Measurements from ENCODE around the gene WAPL. TPM values are rescaled to one million over a fixed set of nuclear protein-coding genes. Genes with fewer than 3 reads are reported as not detected.
A peak's percentile ranks its signal among the peaks of the same experiment; 100 is the strongest.

Gene WAPL
- total and polyA plus RNA-seq, 2 of the 4 experiments (the other 2 are of a cell fraction): 11.5 to 31.7 TPM

DNA sequence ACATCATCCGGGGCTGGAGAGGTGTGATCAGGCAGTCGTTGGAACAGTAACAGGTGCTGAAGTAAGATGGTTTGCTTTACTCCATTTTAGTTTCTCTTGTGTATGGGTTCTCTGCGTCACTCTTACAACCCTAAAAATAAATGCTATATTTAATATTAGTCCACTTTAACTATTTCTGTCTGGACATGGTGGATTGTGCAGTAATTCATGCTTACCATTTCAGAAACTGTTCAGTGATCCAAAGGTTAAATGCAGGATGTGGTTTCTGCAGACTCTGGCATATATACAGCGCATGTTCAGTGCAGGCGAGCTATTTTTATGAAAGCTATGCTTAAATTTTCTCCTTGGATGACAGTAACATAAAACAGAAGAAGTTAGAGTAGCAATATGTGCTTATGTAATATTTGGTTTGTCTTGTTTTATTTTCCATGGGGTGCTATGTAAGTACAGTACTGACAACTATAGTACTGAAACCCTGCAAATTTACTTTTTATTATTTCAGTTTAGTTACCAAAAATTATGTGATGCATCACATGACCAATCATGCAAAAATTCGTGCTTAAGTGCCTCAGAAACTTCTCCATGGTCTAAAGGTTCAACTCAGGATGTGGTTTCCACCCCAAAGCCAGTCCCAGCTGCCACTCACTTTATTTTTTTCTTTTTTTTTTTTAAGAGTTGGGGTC is 108.4 kb downstream of the WAPL start:
- Histone ChIP-seq H3K14ac (replicated peaks; ENCODE audit: low read depth, low read length) (no peak overlapping the region), H4K5ac (ENCODE audit: low read depth, low read length) (no peak overlapping the region), H2AK9ac (replicated peaks; ENCODE audit: low read depth, low read length, poor library complexity) (no peak overlapping the region), H3K79me1 (ENCODE audit: low read depth in 1 of 2, low read length in 2 of 2) (no peaks in the 10 kb centered on the region), H2BK20ac (ENCODE audit: low read depth, low read length) (peak overlapping the region; percentile 74; the same call in 1 of the 2 replicates), H3K18ac (ENCODE audit: low read depth, low read length) (no peak overlapping the region), H2BK5ac (ENCODE audit: low read depth, low read length, poor library complexity, severe bottlenecking) (peak overlapping the region; percentile 7), H3K4me2 (ENCODE audit: low read depth, low read length) (peak overlapping the region; percentile 0; the same call in 1 of the 2 replicates), H3K4me1 (ENCODE audit: control insufficient read depth, insufficient read depth, low read length) (peaks cover 7% of the 10 kb centered on the region), H3K27me3 (ENCODE audit: control insufficient read depth, insufficient read depth, low read length) (no peaks in the 10 kb centered on the region), H4K8ac (ENCODE audit: low read depth in 2 of 2, low read length in 2 of 2) (no peak overlapping the region), H3K36me3 (ENCODE audit: control insufficient read depth, insufficient read depth, low read length) (no peaks in the 10 kb centered on the region), H3K27ac (ENCODE audit: insufficient read depth, low read length) (no peak overlapping the region), H2BK15ac (ENCODE audit: low read depth, low read length) (no peak overlapping the region), H2AK5ac (ENCODE audit: low read depth, low read length) (no peak overlapping the region), H3K9ac (ENCODE audit: low read depth, low read length) (no peak overlapping the region), H4K20me1 (ENCODE audit: insufficient read depth, low read length) (no peaks in the 10 kb centered on the region), H4K91ac (ENCODE audit: insufficient read depth, low read depth, low read length) (no peak overlapping the region), H3K56ac (ENCODE audit: extremely low read depth, insufficient read depth, low read length) (no peak overlapping the region), H3K4ac (ENCODE audit: low read depth, low read length) (no peak overlapping the region), H3K9me1 (ENCODE audit: insufficient read depth, low read length) (0 out of 2 replicates have a peak, but pooled peaks cover 5% of the 10 kb centered on the region), H3K23ac (ENCODE audit: low read depth, low read length) (no peak overlapping the region), H3K4me3 (ENCODE audit: insufficient read depth, low read depth, low read length) (no peak overlapping the region), H2AFZ (replicated peaks; ENCODE audit: low read length, poor library complexity) (no peak overlapping the region), H3K9me3 (ENCODE audit: control insufficient read depth, insufficient read depth, low read length) (peaks cover 4% of the 10 kb centered on the region), H2BK120ac (ENCODE audit: low read depth, low read length) (no peak overlapping the region)
- CTCF ChIA-PET: interaction anchor here (1.8 kb wide), 1 partner anchor 13 kb away, joined by 5 read pairs; no protein-coding TSS in a partner anchor
- DNase-seq (peak; percentile 59), ATAC-seq (ENCODE audit: low read depth) (no peak)
- TF ChIP-seq BHLHE40 (IDR thresholded peaks at IDR 0.05; ENCODE audit: low read depth, low read length) (no peak), POLR2A (IDR thresholded peaks at IDR 0.05; ENCODE audit: low read depth, low read length) (no peak), MAFK (IDR thresholded peaks at IDR 0.05; ENCODE audit: low read depth, low read length) (no peak), USF2 (IDR thresholded peaks at IDR 0.05; ENCODE audit: low read depth, low read length) (peak; percentile 49), CTCF (conservative IDR thresholded peaks at IDR 0.05; ENCODE audit: low read depth, low read length) (no peak), ELK1 (IDR thresholded peaks at IDR 0.05; ENCODE audit: borderline replicate concordance, low read depth, low read length) (no peak)
- POLR2A ChIA-PET (ENCODE audit: unreplicated experiment): no interaction called here
- intact Hi-C loops (cut with micrococcal nuclease): no loop called here
- no CpG with 5 or more reads among the region's 6 CpGs for WGBS, 2 experiments (ENCODE audit: extremely low coverage in 2 of 2, insufficient read length in 1 of 2)
- dilution Hi-C loops (cut with HindIII; ENCODE audit: low sequenced_read_pairs, unreplicated experiment): no loop called here
- BruUV-seq (replicated peaks): no TSS peak
- in situ Hi-C loops (cut with MboI; ENCODE audit: low sequenced_read_pairs): no loop called here

Data from IMR-90 (cell line).